ENCODE results near the gene OR1I1.
A peak's percentile ranks its signal among the peaks of the same experiment; 100 is the strongest.
"Not testable (repeated sequence)": the region's sequence is repeated elsewhere in the genome, so short reads cannot be mapped to it uniquely, and the experiment has no call there.

Gene OR1I1

GRCh38 chr19:15081911-15082310 lies at the start of gene OR1I1:
Gene OR1I1, plus strand, starts transcription at chr19:15082211. Its CDS starts 4,855 bp downstream, at chr19:15087066.
- no peak for DNase-seq

GRCh38 chr19:15035795-15036311 lies 46.2 kb upstream of the OR1I1 start:
- no peak for DNase-seq

- DNase-seq: no peak
These were observed 44.4 kb upstream of the OR1I1 start for GRCh38 chr19:15037586-15037985.

- DNase-seq: no peak
These were observed 43.7 kb upstream of the OR1I1 start for GRCh38 chr19:15038294-15038693.

GRCh38 chr19:15042003-15042402 lies 40.0 kb upstream of the OR1I1 start:
- no peak for DNase-seq

- no peak for DNase-seq
These were observed 39.2 kb upstream of the OR1I1 start for GRCh38 chr19:15042826-15043225.

- no peak for DNase-seq
These were observed 36.5 kb upstream of the OR1I1 start for GRCh38 chr19:15045506-15045905.

GRCh38 chr19:15047680-15048079 lies 34.3 kb upstream of the OR1I1 start:
- no peak for DNase-seq

- no peak for DNase-seq
These were observed 33.9 kb upstream of the OR1I1 start for GRCh38 chr19:15048128-15048527.

GRCh38 chr19:15048885-15049541 lies 33.0 kb upstream of the OR1I1 start, which contains the start of gene CASP14:
Gene CASP14, plus strand, starts transcription at chr19:15049480. Its CDS starts 2,772 bp downstream, at chr19:15052252.
- DNase-seq: no peak

- no peak for DNase-seq
These were observed 31.4 kb upstream of the OR1I1 start for GRCh38 chr19:15050639-15051038.

GRCh38 chr19:15062036-15062435 lies 20.0 kb upstream of the OR1I1 start:
- DNase-seq: no peak

GRCh38 chr19:15070386-15070785 lies 11.6 kb upstream of the OR1I1 start:
- not testable (repeated sequence) for DNase-seq

GRCh38 chr19:15072930-15073647 lies 8.9 kb upstream of the OR1I1 start:
- DNase-seq: no peak

- no peak for DNase-seq
These were observed 7.6 kb upstream of the OR1I1 start for GRCh38 chr19:15074371-15074770.

- no peak for DNase-seq
These were observed 6.2 kb upstream of the OR1I1 start for GRCh38 chr19:15075806-15076205.

- not testable (repeated sequence) for DNase-seq
These were observed 2.0 kb upstream of the OR1I1 start for GRCh38 chr19:15080002-15080401.

GRCh38 chr19:15087182-15087581 lies 5.2 kb downstream of the OR1I1 start:
- DNase-seq: no peak

- DNase-seq: peak; percentile 37
These were observed 10.1 kb downstream of the OR1I1 start for GRCh38 chr19:15091918-15092753.

GRCh38 chr19:15093001-15093400 lies 11.0 kb downstream of the OR1I1 start:
- DNase-seq: no peak

- DNase-seq: no peak
These were observed 14.2 kb downstream of the OR1I1 start for GRCh38 chr19:15096223-15096622.

GRCh38 chr19:15097980-15098379 lies 16.0 kb downstream of the OR1I1 start:
- DNase-seq: not testable (repeated sequence)

- no peak for DNase-seq
These were observed 16.4 kb downstream of the OR1I1 start for GRCh38 chr19:15098460-15098859.
